DOHH2 (cell line): ENCODE measurements around the gene E2F6.

ENCODE experiments used
- EZH2phosphoT487 ChIP-seq: fragments of 200-600 bp; sonication (generic); IDR thresholded peaks from 2 replicates; pipeline ENCODE4 v1.6.1; 2017; ENCODE audit warnings: borderline replicate concordance, mild to moderate bottlenecking, antibody characterized with exemption, low read length, moderate library complexity, mixed read lengths
- TF ChIP-seq, protein P1 (sequence below): fragments of 200-600 bp; sonication (generic); IDR thresholded peaks from one replicate; pipeline ENCODE4 v1.5.1; 2014; ENCODE audit warnings: antibody characterized with exemption, mild to moderate bottlenecking, low read depth, low read length; ENCODE audit not compliant: poor library complexity, severe bottlenecking

DNA sequence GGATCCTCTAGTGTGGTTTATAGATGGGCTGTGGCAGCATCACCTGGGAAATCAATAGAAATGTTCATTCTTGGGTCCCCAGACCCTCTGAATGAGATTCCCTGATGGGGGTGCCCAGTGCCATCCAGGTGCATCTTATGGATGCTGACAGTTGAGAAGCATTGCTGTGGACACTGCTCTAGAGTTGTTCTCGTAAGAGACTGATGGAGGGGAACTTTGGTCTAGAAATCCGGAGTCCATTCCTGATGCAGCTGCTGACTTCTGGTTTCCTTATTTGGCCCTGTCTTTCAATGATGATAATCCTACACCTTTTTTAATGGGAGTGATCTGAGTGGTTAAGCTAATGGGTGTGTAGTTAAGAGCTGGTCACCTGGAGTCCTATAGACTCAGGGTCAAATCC is 28.3 kb upstream of the E2F6 start:
- TF ChIP-seq, protein P1, sequence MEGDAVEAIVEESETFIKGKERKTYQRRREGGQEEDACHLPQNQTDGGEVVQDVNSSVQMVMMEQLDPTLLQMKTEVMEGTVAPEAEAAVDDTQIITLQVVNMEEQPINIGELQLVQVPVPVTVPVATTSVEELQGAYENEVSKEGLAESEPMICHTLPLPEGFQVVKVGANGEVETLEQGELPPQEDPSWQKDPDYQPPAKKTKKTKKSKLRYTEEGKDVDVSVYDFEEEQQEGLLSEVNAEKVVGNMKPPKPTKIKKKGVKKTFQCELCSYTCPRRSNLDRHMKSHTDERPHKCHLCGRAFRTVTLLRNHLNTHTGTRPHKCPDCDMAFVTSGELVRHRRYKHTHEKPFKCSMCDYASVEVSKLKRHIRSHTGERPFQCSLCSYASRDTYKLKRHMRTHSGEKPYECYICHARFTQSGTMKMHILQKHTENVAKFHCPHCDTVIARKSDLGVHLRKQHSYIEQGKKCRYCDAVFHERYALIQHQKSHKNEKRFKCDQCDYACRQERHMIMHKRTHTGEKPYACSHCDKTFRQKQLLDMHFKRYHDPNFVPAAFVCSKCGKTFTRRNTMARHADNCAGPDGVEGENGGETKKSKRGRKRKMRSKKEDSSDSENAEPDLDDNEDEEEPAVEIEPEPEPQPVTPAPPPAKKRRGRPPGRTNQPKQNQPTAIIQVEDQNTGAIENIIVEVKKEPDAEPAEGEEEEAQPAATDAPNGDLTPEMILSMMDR = no peak
- no peak for TF ChIP-seq EZH2phosphoT487
